Measurements from ENCODE around the gene MYH3.

- no peak for TF ChIP-seq CTCF (IDR thresholded peaks at IDR 0.05; ENCODE audit: insufficient read depth, low read length)
- TF ChIP-seq POLR2AphosphoS5 (IDR thresholded peaks at IDR 0.05; ENCODE audit: low read depth), result no peak
- TF ChIP-seq REST (IDR thresholded peaks at IDR 0.05; ENCODE audit: insufficient replicate concordance, low read depth), result no peak
These were observed 34.3 kb downstream of the MYH3 start for GRCh38 chr17:10622617-10623485.
